ENCODE data around the gene DGAT2L6. TPM values are rescaled to one million over a fixed set of nuclear protein-coding genes. Genes with fewer than 3 reads are reported as not detected.

The DGAT2L6 gene, protein sequence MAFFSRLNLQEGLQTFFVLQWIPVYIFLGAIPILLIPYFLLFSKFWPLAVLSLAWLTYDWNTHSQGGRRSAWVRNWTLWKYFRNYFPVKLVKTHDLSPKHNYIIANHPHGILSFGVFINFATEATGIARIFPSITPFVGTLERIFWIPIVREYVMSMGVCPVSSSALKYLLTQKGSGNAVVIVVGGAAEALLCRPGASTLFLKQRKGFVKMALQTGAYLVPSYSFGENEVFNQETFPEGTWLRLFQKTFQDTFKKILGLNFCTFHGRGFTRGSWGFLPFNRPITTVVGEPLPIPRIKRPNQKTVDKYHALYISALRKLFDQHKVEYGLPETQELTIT
- polyA plus RNA-seq (2013, experiment 1 of 2), result not detected
- not detected for polyA plus RNA-seq (2013, experiment 2 of 2)

DNA sequence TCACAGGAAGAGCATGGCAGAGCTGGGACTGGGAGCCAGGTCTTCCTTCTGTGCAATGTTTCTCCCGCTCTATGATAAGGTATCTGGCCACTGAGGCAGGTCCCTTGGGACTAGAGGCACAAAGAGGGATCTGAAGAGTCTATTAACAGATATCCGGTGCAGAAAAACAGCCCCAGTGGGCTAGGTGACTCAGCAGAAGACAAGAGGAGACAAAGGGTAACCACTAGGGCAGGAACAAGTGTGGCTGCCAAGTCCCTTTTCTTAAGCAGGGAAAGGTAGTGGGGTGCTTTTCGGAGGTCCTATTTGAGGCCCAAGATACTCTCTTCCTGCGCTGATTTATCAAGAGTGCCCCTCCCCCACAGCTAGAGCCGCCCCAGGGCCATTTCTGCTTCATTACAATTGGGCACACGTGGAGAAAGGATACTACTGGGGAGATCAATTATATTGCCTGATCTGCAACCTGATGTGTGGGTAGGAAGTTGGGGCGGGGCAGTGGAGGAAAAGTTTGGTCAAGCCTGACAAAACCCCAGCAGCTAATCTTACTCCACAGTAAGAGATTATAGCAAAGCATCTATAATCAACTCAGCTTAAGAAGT, at the start of gene DGAT2L6:
Gene DGAT2L6 (plus strand): TSS at position 546 of the 596 bp plus-strand sequence. CDS start 100 bp downstream, outside the sequence.
- no peak for DNase-seq (ENCODE audit: low spot score)
- Histone ChIP-seq H3K23ac (ENCODE audit: low read depth, low read length, poor library complexity) (no peak within 1 kb of the TSS), H3K4ac (ENCODE audit: low read length) (no peak within 1 kb of the TSS), H3K4me2 (ENCODE audit: insufficient read depth, low read length, poor library complexity, severe bottlenecking) (no peak within 1 kb of the TSS), H2AFZ (ENCODE audit: low read length) (peak within 1 kb of the TSS; percentile 11), H3K14ac (ENCODE audit: low read length) (no peak within 1 kb of the TSS), H2BK120ac (ENCODE audit: low read depth, low read length) (no peak within 1 kb of the TSS), H3K4me3 (ENCODE audit: low read length in 2 of 2) (no peak within 1 kb of the TSS), H3K4me1 (ENCODE audit: control insufficient read depth in 2 of 2, insufficient read depth in 1 of 2, low read depth in 1 of 2, low read length in 2 of 2) (peaks cover 2 to 10% of the 10 kb centered on the region in 2 donors), H2BK12ac (ENCODE audit: low read length) (no peak within 1 kb of the TSS), H3K9ac (ENCODE audit: low read depth, low read length, poor library complexity) (no peak within 1 kb of the TSS), H4K91ac (ENCODE audit: low read depth, low read length, poor library complexity) (no peak within 1 kb of the TSS), H3K79me1 (ENCODE audit: low read depth, low read length) (no peaks in the 10 kb centered on the region), H3K36me3 (replicated peaks in 1 of 2; ENCODE audit: control insufficient read depth in 2 of 2, insufficient read depth in 2 of 2, low read length in 2 of 2) (no peaks in the 10 kb centered on the region), H4K8ac (ENCODE audit: low read depth, low read length) (no peak within 1 kb of the TSS), H3K27ac (replicated peaks; ENCODE audit: low read length) (no peak within 1 kb of the TSS), H2BK15ac (ENCODE audit: low read length) (no peak within 1 kb of the TSS), H2BK5ac (ENCODE audit: low read length) (no peak within 1 kb of the TSS), H3K18ac (ENCODE audit: low read length) (no peak within 1 kb of the TSS), H3K27me3 (ENCODE audit: control insufficient read depth in 3 of 3, insufficient read depth in 3 of 3, low read depth in 1 of 3, low read length in 3 of 3) (peaks cover 0 to 4% (median 0%) of the 10 kb centered on the region in 3 experiments), H3K9me3 (replicated peaks in 1 of 2; ENCODE audit: control insufficient read depth in 2 of 2, insufficient read depth in 1 of 2, low read depth in 1 of 2, low read length in 2 of 2) (no peaks in the 10 kb centered on the region), H2AK5ac (ENCODE audit: low read depth, low read length) (no peak within 1 kb of the TSS)
- no CpG with 5 or more reads among the region's 7 CpGs for WGBS, 2 donors (ENCODE audit: extremely low coverage in 2 of 2, insufficient read length in 2 of 2, insufficient replicate concordance in 1 of 2)

DNA sequence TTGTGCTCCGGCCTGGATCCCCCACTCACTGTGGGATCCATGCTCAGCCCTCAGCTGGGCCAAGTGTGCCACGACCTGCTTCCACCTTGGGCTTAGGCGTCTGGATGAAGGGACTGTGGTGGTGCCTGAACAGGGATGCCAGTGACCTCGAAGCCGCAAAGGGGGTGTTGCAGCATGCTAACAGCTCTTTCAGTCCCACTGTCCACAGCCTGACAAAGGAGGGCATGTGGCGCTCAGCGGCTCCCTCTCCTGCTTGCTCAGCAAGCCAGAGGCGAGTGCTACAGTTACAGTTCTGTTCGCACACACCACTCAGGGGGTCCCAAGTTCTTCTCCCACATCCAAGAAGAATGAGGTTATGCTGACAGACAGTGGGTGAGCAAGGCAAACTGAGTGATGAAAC, 49.2 kb upstream of the DGAT2L6 start:
- H2BK12ac ChIP-seq (ENCODE audit: low read length), result no peak overlapping the region
- H3K23ac ChIP-seq (ENCODE audit: low read depth, low read length, poor library complexity), result no peak overlapping the region
- H3K79me1 ChIP-seq (ENCODE audit: low read depth, low read length), result no peaks in the 10 kb centered on the region
- no peak overlapping the region for H3K27ac ChIP-seq (replicated peaks; ENCODE audit: low read length)
- H3K4me2 ChIP-seq (ENCODE audit: insufficient read depth, low read length, poor library complexity, severe bottlenecking), result no peak overlapping the region
- no peak overlapping the region for H4K91ac ChIP-seq (ENCODE audit: low read depth, low read length, poor library complexity)
- no peak overlapping the region for H3K18ac ChIP-seq (ENCODE audit: low read length)
- no peaks in the 10 kb centered on the region for H3K36me3 ChIP-seq (replicated peaks in 1 of 2; ENCODE audit: control insufficient read depth in 2 of 2, insufficient read depth in 2 of 2, low read length in 2 of 2)
- H3K9ac ChIP-seq (ENCODE audit: low read depth, low read length, poor library complexity), result no peak overlapping the region
- H2AFZ ChIP-seq (ENCODE audit: low read length), result no peak overlapping the region
- no CpG with 5 or more reads among the region's 9 CpGs for WGBS, 2 donors (ENCODE audit: extremely low coverage in 2 of 2, insufficient read length in 2 of 2, insufficient replicate concordance in 1 of 2)
- H3K4me1 ChIP-seq (ENCODE audit: control insufficient read depth in 2 of 2, insufficient read depth in 1 of 2, low read depth in 1 of 2, low read length in 2 of 2), result no peaks in the 10 kb centered on the region
- no peak overlapping the region for H3K4me3 ChIP-seq (ENCODE audit: low read length in 2 of 2)
- no peak overlapping the region for H4K8ac ChIP-seq (ENCODE audit: low read depth, low read length)
- no peaks in the 10 kb centered on the region for H3K9me3 ChIP-seq (replicated peaks in 1 of 2; ENCODE audit: control insufficient read depth in 2 of 2, insufficient read depth in 1 of 2, low read depth in 1 of 2, low read length in 2 of 2)
- H3K27me3 ChIP-seq (ENCODE audit: control insufficient read depth in 3 of 3, insufficient read depth in 3 of 3, low read depth in 1 of 3, low read length in 3 of 3), result peaks cover 0 to 4% (median 0%) of the 10 kb centered on the region in 3 experiments
- H2AK5ac ChIP-seq (ENCODE audit: low read depth, low read length), result no peak overlapping the region
- no peak overlapping the region for H2BK120ac ChIP-seq (ENCODE audit: low read depth, low read length)
- no peak overlapping the region for H2BK5ac ChIP-seq (ENCODE audit: low read length)
- no peak overlapping the region for H3K14ac ChIP-seq (ENCODE audit: low read length)
- no peak overlapping the region for H3K4ac ChIP-seq (ENCODE audit: low read length)
- no peak overlapping the region for H2BK15ac ChIP-seq (ENCODE audit: low read length)
- DNase-seq (ENCODE audit: low spot score), result no peak

DNA sequence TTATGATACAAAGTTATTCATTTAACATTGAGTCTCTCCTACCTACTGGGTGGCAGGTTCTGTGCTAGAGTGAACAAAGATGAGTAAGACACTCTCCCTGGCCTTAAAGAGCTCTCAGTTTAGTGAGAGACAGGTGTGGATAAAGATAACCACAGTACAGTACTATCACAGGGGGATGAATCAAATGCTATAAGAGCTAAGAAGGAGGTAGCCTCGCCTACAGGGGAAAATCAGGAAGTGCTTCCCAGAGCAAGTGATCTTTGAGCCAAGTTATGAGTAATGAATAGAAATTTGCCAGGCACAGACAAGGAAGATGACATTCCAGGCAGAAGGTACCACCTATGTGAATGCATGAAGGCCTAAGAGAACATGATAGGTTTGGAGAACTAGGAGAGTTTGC, 47.5 kb upstream of the DGAT2L6 start:
- no peak overlapping the region for H3K4me3 ChIP-seq (ENCODE audit: low read length in 2 of 2)
- H2AK5ac ChIP-seq (ENCODE audit: low read depth, low read length), result no peak overlapping the region

DNA sequence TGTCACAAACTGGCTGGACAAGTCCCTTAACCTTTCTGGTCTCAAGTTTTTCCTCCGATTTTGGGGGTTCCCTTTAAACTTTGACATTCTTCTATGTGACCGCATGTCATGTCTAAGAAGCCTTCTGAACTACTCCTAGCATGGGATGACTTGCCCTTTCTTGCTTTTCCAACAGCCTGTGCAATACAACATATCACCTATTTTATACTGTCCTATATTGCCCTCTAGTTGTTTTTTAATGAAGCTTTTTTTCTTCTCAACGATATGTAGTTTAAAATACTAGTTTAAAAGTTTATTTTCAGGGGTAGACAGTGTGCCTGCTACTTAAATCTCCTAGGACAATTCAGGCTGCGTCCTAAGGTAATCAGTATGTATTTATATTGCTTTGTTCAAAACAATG, 45.1 kb upstream of the DGAT2L6 start:
- Histone ChIP-seq H3K36me3 (replicated peaks in 1 of 2; ENCODE audit: control insufficient read depth in 2 of 2, insufficient read depth in 2 of 2, low read length in 2 of 2) (peaks cover 2 to 21% of the 10 kb centered on the region in 2 donors), H3K79me1 (ENCODE audit: low read depth, low read length) (no peaks in the 10 kb centered on the region), H4K8ac (ENCODE audit: low read depth, low read length) (no peak overlapping the region), H2AK5ac (ENCODE audit: low read depth, low read length) (no peak overlapping the region), H2BK120ac (ENCODE audit: low read depth, low read length) (no peak overlapping the region), H2BK5ac (ENCODE audit: low read length) (no peak overlapping the region), H3K14ac (ENCODE audit: low read length) (no peak overlapping the region), H3K23ac (ENCODE audit: low read depth, low read length, poor library complexity) (no peak overlapping the region), H2AFZ (ENCODE audit: low read length) (peak overlapping the region; percentile 32), H2BK15ac (ENCODE audit: low read length) (no peak overlapping the region), H3K27ac (replicated peaks; ENCODE audit: low read length) (no peak overlapping the region), H3K9ac (ENCODE audit: low read depth, low read length, poor library complexity) (no peak overlapping the region), H3K4me3 (ENCODE audit: low read length in 2 of 2) (no peak overlapping the region), H3K18ac (ENCODE audit: low read length) (no peak overlapping the region), H3K4ac (ENCODE audit: low read length) (no peak overlapping the region), H2BK12ac (ENCODE audit: low read length) (no peak overlapping the region), H3K9me3 (replicated peaks in 1 of 2; ENCODE audit: control insufficient read depth in 2 of 2, insufficient read depth in 1 of 2, low read depth in 1 of 2, low read length in 2 of 2) (no peaks in the 10 kb centered on the region), H4K91ac (ENCODE audit: low read depth, low read length, poor library complexity) (no peak overlapping the region), H3K4me1 (ENCODE audit: control insufficient read depth in 2 of 2, insufficient read depth in 1 of 2, low read depth in 1 of 2, low read length in 2 of 2) (peaks cover 2 to 6% of the 10 kb centered on the region in 2 donors), H3K4me2 (ENCODE audit: insufficient read depth, low read length, poor library complexity, severe bottlenecking) (no peak overlapping the region), H3K27me3 (ENCODE audit: control insufficient read depth in 3 of 3, insufficient read depth in 3 of 3, low read depth in 1 of 3, low read length in 3 of 3) (peaks cover 0 to 10% (median 0%) of the 10 kb centered on the region in 3 experiments)
- no CpG with 5 or more reads among the region's 4 CpGs for WGBS, 2 donors (ENCODE audit: extremely low coverage in 2 of 2, insufficient read length in 2 of 2, insufficient replicate concordance in 1 of 2)
- no peak for DNase-seq (ENCODE audit: low spot score)

More for the DNA sequence above, 47.5 kb upstream of the DGAT2L6 start:
- Histone ChIP-seq H2BK120ac (ENCODE audit: low read depth, low read length) (no peak overlapping the region), H2BK5ac (ENCODE audit: low read length) (no peak overlapping the region), H3K27me3 (ENCODE audit: control insufficient read depth in 3 of 3, insufficient read depth in 3 of 3, low read depth in 1 of 3, low read length in 3 of 3) (peaks cover 0 to 4% (median 0%) of the 10 kb centered on the region in 3 experiments), H4K8ac (ENCODE audit: low read depth, low read length) (no peak overlapping the region), H3K23ac (ENCODE audit: low read depth, low read length, poor library complexity) (no peak overlapping the region), H3K4me1 (ENCODE audit: control insufficient read depth in 2 of 2, insufficient read depth in 1 of 2, low read depth in 1 of 2, low read length in 2 of 2) (peaks cover 2 to 4% of the 10 kb centered on the region in 2 donors), H3K36me3 (replicated peaks in 1 of 2; ENCODE audit: control insufficient read depth in 2 of 2, insufficient read depth in 2 of 2, low read length in 2 of 2) (peaks cover under 1% of the 10 kb centered on the region in 2 donors), H3K4me2 (ENCODE audit: insufficient read depth, low read length, poor library complexity, severe bottlenecking) (no peak overlapping the region), H3K79me1 (ENCODE audit: low read depth, low read length) (no peaks in the 10 kb centered on the region), H2BK12ac (ENCODE audit: low read length) (no peak overlapping the region), H3K4ac (ENCODE audit: low read length) (no peak overlapping the region), H4K91ac (ENCODE audit: low read depth, low read length, poor library complexity) (no peak overlapping the region), H2AFZ (ENCODE audit: low read length) (no peak overlapping the region), H3K18ac (ENCODE audit: low read length) (no peak overlapping the region), H2BK15ac (ENCODE audit: low read length) (no peak overlapping the region), H3K9ac (ENCODE audit: low read depth, low read length, poor library complexity) (no peak overlapping the region), H3K9me3 (replicated peaks in 1 of 2; ENCODE audit: control insufficient read depth in 2 of 2, insufficient read depth in 1 of 2, low read depth in 1 of 2, low read length in 2 of 2) (no peaks in the 10 kb centered on the region), H3K27ac (replicated peaks; ENCODE audit: low read length) (no peak overlapping the region), H3K14ac (ENCODE audit: low read length) (no peak overlapping the region)
- no peak for DNase-seq (ENCODE audit: low spot score)
- WGBS, 2 donors (ENCODE audit: extremely low coverage in 2 of 2, insufficient read length in 2 of 2, insufficient replicate concordance in 1 of 2), result no CpG with 5 or more reads among the region's 1 CpG

All from neuronal stem cell (in vitro differentiated cells).